ENCODE data around the gene PID1. TPM values are rescaled to one million over a fixed set of nuclear protein-coding genes. Genes with fewer than 3 reads are reported as not detected.
A peak's percentile ranks its signal among the peaks of the same experiment; 100 is the strongest.

The PID1 gene
- total and polyA plus RNA-seq, 8 donors = 10.2 to 51.2 (median 35.4) TPM

GRCh38 chr2:229162015-229162414 is 109.1 kb downstream of the PID1 start:
- 78 to 98% (median 91%) methylated on average over 4 of the region's 4 CpGs for WGBS, 5 donors
- no peak overlapping the region for H3K27ac ChIP-seq
- H3K4me1 ChIP-seq = peaks cover 5 to 16% (median 14%) of the 10 kb centered on the region in 4 donors
- no peak overlapping the region for H3K4me3 ChIP-seq
- no peak for DNase-seq
- no peaks in the 10 kb centered on the region for H3K36me3 ChIP-seq
- TF ChIP-seq CTCF (IDR thresholded peaks at IDR 0.05) (no peak), POLR2AphosphoS5 (IDR thresholded peaks at IDR 0.05) (no peak), POLR2A (IDR thresholded peaks at IDR 0.05) (no peak), EP300 (IDR thresholded peaks at IDR 0.05) (no peak)
- H3K27me3 ChIP-seq = no peaks in the 10 kb centered on the region
- H3K9me3 ChIP-seq = no peaks in the 10 kb centered on the region
- intact Hi-C loops (cut with DNase I; ENCODE audit: low total_unique reads) = no loop called here

GRCh38 chr2:229160984-229161383 is 110.1 kb downstream of the PID1 start:
- no peaks in the 10 kb centered on the region for H3K27me3 ChIP-seq
- H3K9me3 ChIP-seq = no peaks in the 10 kb centered on the region
- H3K4me3 ChIP-seq = no peak overlapping the region
- H3K4me1 ChIP-seq = peaks cover 5 to 16% (median 14%) of the 10 kb centered on the region in 4 donors
- intact Hi-C loops (cut with DNase I; ENCODE audit: low total_unique reads) = no loop called here
- DNase-seq = no peak
- H3K27ac ChIP-seq = no peak overlapping the region
- 64 to 77% (median 74%) methylated on average over 2 of the region's 2 CpGs for WGBS, 5 donors
- no peak for TF ChIP-seq POLR2A (IDR thresholded peaks at IDR 0.05)
- no peak for TF ChIP-seq CTCF (IDR thresholded peaks at IDR 0.05)
- no peak for TF ChIP-seq EP300 (IDR thresholded peaks at IDR 0.05)
- TF ChIP-seq POLR2AphosphoS5 (IDR thresholded peaks at IDR 0.05) = no peak
- no peaks in the 10 kb centered on the region for H3K36me3 ChIP-seq

- H3K4me1 ChIP-seq = peaks cover 5 to 16% (median 14%) of the 10 kb centered on the region in 4 donors
- peak; percentile 38 to 70 for DNase-seq
These were observed 110.9 kb downstream of the PID1 start for GRCh38 chr2:229160180-229160579.

GRCh38 chr2:229159405-229159804 is 111.7 kb downstream of the PID1 start:
- H3K27ac ChIP-seq = no peak overlapping the region
- intact Hi-C loops (cut with DNase I; ENCODE audit: low total_unique reads) = no loop called here
- DNase-seq = no peak
- TF ChIP-seq POLR2A (IDR thresholded peaks at IDR 0.05) = no peak
- no peak for TF ChIP-seq POLR2AphosphoS5 (IDR thresholded peaks at IDR 0.05)
- no peak for TF ChIP-seq EP300 (IDR thresholded peaks at IDR 0.05)
- no peak for TF ChIP-seq CTCF (IDR thresholded peaks at IDR 0.05)
- H3K4me1 ChIP-seq = peaks cover 5 to 16% (median 13%) of the 10 kb centered on the region in 4 donors
- H3K36me3 ChIP-seq = no peaks in the 10 kb centered on the region
- 70 to 87% (median 81%) methylated on average over 2 of the region's 2 CpGs for WGBS, 5 donors
- no peaks in the 10 kb centered on the region for H3K27me3 ChIP-seq
- H3K9me3 ChIP-seq = no peaks in the 10 kb centered on the region
- H3K4me3 ChIP-seq = no peak overlapping the region

More at GRCh38 chr2:229160180-229160579, 110.9 kb downstream of the PID1 start:
- H3K4me3 ChIP-seq = no peak overlapping the region
- 33 to 63% (median 55%) methylated on average over 3 of the region's 3 CpGs for WGBS, 5 donors
- no peaks in the 10 kb centered on the region for H3K9me3 ChIP-seq
- H3K27me3 ChIP-seq = no peaks in the 10 kb centered on the region
- intact Hi-C loops (cut with DNase I; ENCODE audit: low total_unique reads) = no loop called here
- TF ChIP-seq EP300 (IDR thresholded peaks at IDR 0.05) (no peak), POLR2AphosphoS5 (IDR thresholded peaks at IDR 0.05) (peak in 2 of 3 donors; percentile 51 to 76), CTCF (IDR thresholded peaks at IDR 0.05) (no peak), POLR2A (IDR thresholded peaks at IDR 0.05) (no peak)
- H3K36me3 ChIP-seq = no peaks in the 10 kb centered on the region
- H3K27ac ChIP-seq = peak overlapping the region in 1 of 5 donors; percentile 42
